MM.1S (cell line): ENCODE results near the gene EMILIN1.

Experiments
- EZH2 ChIP-seq: fragments of 300-600 bp; sonication (generic); optimal IDR thresholded peaks from 2 replicates; pipeline ENCODE3; 2017; ENCODE audit warnings: low read depth, mild to moderate bottlenecking, antibody characterized with exemption, low read length, mixed read lengths
- EZH2phosphoT487 ChIP-seq: fragments of 300-600 bp; sonication (generic); IDR thresholded peaks from 2 replicates; pipeline ENCODE4 v1.6.1; 2018; ENCODE audit warnings: antibody characterized with exemption, low read length
- TF ChIP-seq, protein P1 (sequence below): fragments of 300-600 bp; sonication (generic); IDR thresholded peaks from 2 replicates; pipeline ENCODE4 v1.5.1; 2016; ENCODE audit warnings: antibody characterized with exemption, low read length, mixed read lengths

- TF ChIP-seq EZH2 = no peak
- TF ChIP-seq, protein P1, sequence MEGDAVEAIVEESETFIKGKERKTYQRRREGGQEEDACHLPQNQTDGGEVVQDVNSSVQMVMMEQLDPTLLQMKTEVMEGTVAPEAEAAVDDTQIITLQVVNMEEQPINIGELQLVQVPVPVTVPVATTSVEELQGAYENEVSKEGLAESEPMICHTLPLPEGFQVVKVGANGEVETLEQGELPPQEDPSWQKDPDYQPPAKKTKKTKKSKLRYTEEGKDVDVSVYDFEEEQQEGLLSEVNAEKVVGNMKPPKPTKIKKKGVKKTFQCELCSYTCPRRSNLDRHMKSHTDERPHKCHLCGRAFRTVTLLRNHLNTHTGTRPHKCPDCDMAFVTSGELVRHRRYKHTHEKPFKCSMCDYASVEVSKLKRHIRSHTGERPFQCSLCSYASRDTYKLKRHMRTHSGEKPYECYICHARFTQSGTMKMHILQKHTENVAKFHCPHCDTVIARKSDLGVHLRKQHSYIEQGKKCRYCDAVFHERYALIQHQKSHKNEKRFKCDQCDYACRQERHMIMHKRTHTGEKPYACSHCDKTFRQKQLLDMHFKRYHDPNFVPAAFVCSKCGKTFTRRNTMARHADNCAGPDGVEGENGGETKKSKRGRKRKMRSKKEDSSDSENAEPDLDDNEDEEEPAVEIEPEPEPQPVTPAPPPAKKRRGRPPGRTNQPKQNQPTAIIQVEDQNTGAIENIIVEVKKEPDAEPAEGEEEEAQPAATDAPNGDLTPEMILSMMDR = no peak
- TF ChIP-seq EZH2phosphoT487 = no peak
Measured at GRCh38 chr2:27134781-27135477, 56.5 kb downstream of the EMILIN1 start.
